Muscle layer of duodenum (tissue), 2 donors: ENCODE results near the gene FRRS1.
"Not testable (repeated sequence)": the region's sequence is repeated elsewhere in the genome, so short reads cannot be mapped to it uniquely, and the experiment has no call there.

Source experiments
- H3K27ac ChIP-seq: one replicate; pipeline ENCODE4 v1.7.0; 2013; ENCODE audit warnings: mild to moderate bottlenecking, low read length
- H3K27me3 ChIP-seq: one replicate; pipeline ENCODE4 v1.7.0; 2013; ENCODE audit warnings: low read depth, mild to moderate bottlenecking, control low read depth, low read length
- H3K36me3 ChIP-seq, 2 donors: one replicate each; pipeline ENCODE4 v1.7.0; 2013; ENCODE audit warnings: low read length in 2 of 2, control low read depth in 1 of 2, mild to moderate bottlenecking in 1 of 2; ENCODE audit not compliant: insufficient read depth in 2 of 2, control insufficient read depth in 1 of 2
- H3K4me1 ChIP-seq, 2 donors: one replicate each; pipeline ENCODE4 v1.7.0; 2013; ENCODE audit warnings: low read length in 2 of 2, mild to moderate bottlenecking in 2 of 2, control low read depth in 1 of 2, moderate library complexity in 1 of 2; ENCODE audit not compliant: insufficient read depth in 2 of 2, control insufficient read depth in 1 of 2
- H3K4me3 ChIP-seq, 2 donors: one replicate each; pipeline ENCODE4 v1.7.0; 2013; ENCODE audit warnings: low read length in 2 of 2, low read depth in 1 of 2, mild to moderate bottlenecking in 1 of 2
- H3K9me3 ChIP-seq, 2 donors: one replicate each; pipeline ENCODE4 v1.7.0; 2013; ENCODE audit warnings: low read length in 2 of 2, control low read depth in 1 of 2, mild to moderate bottlenecking in 1 of 2; ENCODE audit not compliant: control insufficient read depth in 1 of 2
- donor health status: healthy.

FRRS1 gene

GRCh38 chr1:99764439-99764838 lies 2.0 kb downstream of the FRRS1 start:
- Histone ChIP-seq H3K9me3 (no peaks in the 10 kb centered on the region), H3K4me3 (no peak overlapping the region), H3K27me3 (no peaks in the 10 kb centered on the region), H3K4me1 (peaks cover 0 to 11% of the 10 kb centered on the region in 2 donors), H3K27ac (no peak overlapping the region), H3K36me3 (no peaks in the 10 kb centered on the region)

GRCh38 chr1:99763956-99764355 lies 2.5 kb downstream of the FRRS1 start:
- Histone ChIP-seq H3K9me3 (no peaks in the 10 kb centered on the region), H3K27ac (no peak overlapping the region), H3K4me1 (peaks cover 0 to 11% of the 10 kb centered on the region in 2 donors), H3K27me3 (no peaks in the 10 kb centered on the region), H3K36me3 (no peaks in the 10 kb centered on the region), H3K4me3 (no peak overlapping the region)

- no peak overlapping the region for H3K27ac ChIP-seq
Measured at GRCh38 chr1:99761774-99762173, 4.7 kb downstream of the FRRS1 start.

DNA sequence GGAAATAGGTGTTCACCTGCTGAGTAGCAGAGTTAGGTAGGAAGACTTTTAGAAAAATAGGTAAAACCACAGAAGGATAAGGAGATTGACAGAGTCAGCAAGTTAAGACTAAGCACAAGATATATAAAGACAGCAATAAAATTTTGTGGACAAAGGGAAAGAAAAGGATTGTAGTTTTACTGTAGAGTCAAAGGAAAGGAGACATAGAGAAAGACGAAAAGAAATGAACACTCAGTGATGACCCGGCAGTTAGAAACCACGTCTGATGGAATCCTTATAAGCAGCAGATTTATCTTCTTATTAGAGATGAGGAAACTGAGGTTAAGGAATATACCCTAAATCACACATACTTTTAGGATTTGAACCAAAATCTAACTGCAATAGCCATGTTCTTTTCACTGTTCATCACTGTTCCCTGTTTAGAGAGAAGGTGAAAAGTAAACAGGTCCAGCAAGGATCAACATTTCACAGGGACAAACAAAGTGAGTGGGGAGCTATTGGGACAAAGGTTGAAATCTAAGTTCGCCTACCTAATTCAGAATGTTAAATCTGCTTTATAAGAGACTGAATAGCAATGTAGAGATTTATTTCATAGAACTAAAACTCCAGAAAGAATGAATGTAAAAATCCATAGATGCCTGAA lies 6.8 kb downstream of the FRRS1 start:
- Histone ChIP-seq H3K36me3 (no peaks in the 10 kb centered on the region), H3K27ac (no peak overlapping the region), H3K4me1 (no peaks in the 10 kb centered on the region), H3K4me3 (no peak overlapping the region), H3K9me3 (no peaks in the 10 kb centered on the region), H3K27me3 (no peaks in the 10 kb centered on the region)

More at GRCh38 chr1:99761774-99762173, 4.7 kb downstream of the FRRS1 start:
- Histone ChIP-seq H3K4me1 (peaks cover 0 to 2% of the 10 kb centered on the region in 2 donors), H3K9me3 (no peaks in the 10 kb centered on the region), H3K4me3 (no peak overlapping the region), H3K36me3 (no peaks in the 10 kb centered on the region), H3K27me3 (no peaks in the 10 kb centered on the region)

GRCh38 chr1:99758686-99759517 lies 7.5 kb downstream of the FRRS1 start:
- H3K4me1 ChIP-seq, H3K27me3 ChIP-seq, H3K4me3 ChIP-seq, H3K9me3 ChIP-seq, H3K27ac ChIP-seq, H3K36me3 ChIP-seq: not testable (repeated sequence)

- Histone ChIP-seq H3K27me3 (no peaks in the 10 kb centered on the region), H3K4me1 (no peaks in the 10 kb centered on the region), H3K36me3 (no peaks in the 10 kb centered on the region), H3K27ac (no peak overlapping the region), H3K9me3 (no peaks in the 10 kb centered on the region), H3K4me3 (no peak overlapping the region)
Measured at GRCh38 chr1:99758073-99758511, 8.3 kb downstream of the FRRS1 start.

DNA sequence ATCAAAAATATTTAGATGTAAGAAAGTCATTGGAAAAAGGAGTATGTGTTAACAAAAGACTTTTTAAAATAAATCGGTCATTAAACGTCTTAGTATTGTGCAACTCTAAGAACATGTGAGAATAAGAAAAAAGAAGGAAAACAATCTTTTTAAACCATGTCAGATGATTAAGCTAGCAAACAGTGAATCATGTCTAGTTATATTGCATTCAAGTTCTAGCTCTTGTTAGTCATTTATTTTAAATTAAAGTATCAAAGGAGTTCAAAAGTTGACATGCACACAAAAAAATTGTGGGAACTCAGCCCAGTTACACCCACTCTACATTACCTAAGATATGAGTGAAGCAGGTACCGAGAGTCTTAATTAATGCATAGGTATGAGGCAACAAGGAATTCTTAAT lies 9.8 kb downstream of the FRRS1 start:
- Histone ChIP-seq H3K27ac (no peak overlapping the region), H3K36me3 (no peaks in the 10 kb centered on the region), H3K9me3 (no peaks in the 10 kb centered on the region), H3K4me3 (no peak overlapping the region), H3K27me3 (no peaks in the 10 kb centered on the region), H3K4me1 (no peaks in the 10 kb centered on the region)

GRCh38 chr1:99755664-99756063 lies 10.8 kb downstream of the FRRS1 start:
- Histone ChIP-seq H3K27ac (no peak overlapping the region), H3K4me1 (no peaks in the 10 kb centered on the region), H3K27me3 (no peaks in the 10 kb centered on the region), H3K36me3 (no peaks in the 10 kb centered on the region), H3K9me3 (no peaks in the 10 kb centered on the region), H3K4me3 (no peak overlapping the region)

- Histone ChIP-seq H3K4me3 (no peak overlapping the region), H3K9me3 (no peaks in the 10 kb centered on the region), H3K27me3 (no peaks in the 10 kb centered on the region), H3K36me3 (no peaks in the 10 kb centered on the region), H3K27ac (no peak overlapping the region), H3K4me1 (no peaks in the 10 kb centered on the region)
Measured at GRCh38 chr1:99754697-99755096, 11.7 kb downstream of the FRRS1 start.

DNA sequence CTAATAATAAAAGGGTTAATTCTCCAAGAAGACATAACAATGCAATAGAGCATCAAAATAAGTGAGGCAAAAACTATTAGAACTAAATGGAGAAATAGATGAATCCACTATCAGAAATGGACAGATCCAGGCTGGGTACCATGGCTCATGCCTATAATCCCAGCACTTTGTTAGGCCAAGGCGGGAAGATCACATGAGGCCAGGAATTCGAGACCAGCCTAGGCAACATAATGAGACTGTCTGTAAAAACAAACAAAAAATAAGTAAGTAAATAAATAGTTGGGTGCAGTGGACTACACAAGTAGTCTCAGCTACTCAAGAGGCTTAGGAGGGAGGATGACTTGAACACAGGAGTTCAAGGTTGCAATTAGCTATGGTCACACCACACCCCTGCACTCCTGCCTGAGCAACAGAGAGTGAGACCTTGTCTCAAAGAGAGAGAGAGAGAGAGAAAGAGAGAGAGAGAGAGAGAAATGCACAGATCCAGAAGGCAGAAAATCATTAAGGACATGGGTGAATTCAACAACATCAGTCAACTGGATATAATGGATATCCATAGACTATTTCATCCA lies 12.3 kb downstream of the FRRS1 start:
- Histone ChIP-seq H3K9me3 (no peaks in the 10 kb centered on the region), H3K27ac (no peak overlapping the region), H3K4me3 (no peak overlapping the region), H3K27me3 (no peaks in the 10 kb centered on the region), H3K4me1 (no peaks in the 10 kb centered on the region), H3K36me3 (no peaks in the 10 kb centered on the region)

- H3K36me3 ChIP-seq: no peaks in the 10 kb centered on the region
- H3K4me1 ChIP-seq: no peaks in the 10 kb centered on the region
- H3K27ac ChIP-seq: no peak overlapping the region
- H3K4me3 ChIP-seq: no peak overlapping the region
- no peaks in the 10 kb centered on the region for H3K27me3 ChIP-seq
- H3K9me3 ChIP-seq: no peaks in the 10 kb centered on the region
Measured at GRCh38 chr1:99751877-99752504, 14.4 kb downstream of the FRRS1 start.
